Naive thymus-derived CD4-positive, alpha-beta T cell (primary cell): ENCODE data around the gene UQCR11. TPM values are rescaled to one million over a fixed set of nuclear protein-coding genes. Genes with fewer than 3 reads are reported as not detected.

ENCODE experiments used
- polyA plus RNA-seq, 2 donors: library from polyadenylated mRNA; unstranded; fragments of 300-500 nt; fragmentation: Illumina TruSeq; gene quantifications; one replicate each; pipeline ENCODE4 v1.2.3, GENCODE V29; 2021
- total RNA-seq, 6 experiments: library from RNA in 5 of 6; stranded (reverse) in 5 of 6; gene quantifications; 1 replicate in 5 of 6; 2 replicates in 1 of 6; pipeline ENCODE4 v1.2.3 and lab custom pipeline; 2021 to 2026

The UQCR11 gene
- total and polyA plus RNA-seq, 7 experiments from 2014 or later: 94.3 to 606 (median 148) TPM

Other genes with a start within 250 kb of the UQCR11 start
- gene NDUFS7, start 221.6 kb downstream of the UQCR11 start, total RNA-seq: 100 to 1,000 TPM in 1 of 5 experiments, 10 to 100 TPM in 4; 48.4 to 101 (median 68.0) TPM
- gene NDUFS7, start 221.6 kb downstream of the UQCR11 start, polyA plus RNA-seq: 100 to 1,000 TPM; 182 to 232 TPM
- 10 to 100 TPM; 10.9 to 24.2 (median 17.5) TPM for gene GAMT, start 203.9 kb downstream of the UQCR11 start, total RNA-seq
- 10 to 100 TPM; 29.3 to 32.3 TPM for gene GAMT, start 203.9 kb downstream of the UQCR11 start, polyA plus RNA-seq
- gene DAZAP1, start 197.9 kb downstream of the UQCR11 start, total RNA-seq: 100 to 1,000 TPM; 129 to 227 (median 144) TPM
- gene DAZAP1, start 197.9 kb downstream of the UQCR11 start, polyA plus RNA-seq: 1 to 10 TPM; 5.0 to 5.7 TPM
- gene RPS15, start 167.1 kb downstream of the UQCR11 start, total RNA-seq: 1,000 to 10,000 TPM; 1,300 to 2,097 (median 2,012) TPM
- gene RPS15, start 167.1 kb downstream of the UQCR11 start, polyA plus RNA-seq: 1,000 to 10,000 TPM; 3,657 to 3,761 TPM
- gene APC2, start 155.3 kb downstream of the UQCR11 start, total RNA-seq: under 1 TPM; 0.05 to 0.24 (median 0.10) TPM
- gene APC2, start 155.3 kb downstream of the UQCR11 start, polyA plus RNA-seq: under 1 TPM; 0.01 to 0.05 TPM
- gene C19orf25, start 126.2 kb downstream of the UQCR11 start, total RNA-seq: 10 to 100 TPM; 24.2 to 64.5 (median 44.6) TPM
- 10 to 100 TPM; 43.6 to 69.8 TPM for gene C19orf25, start 126.2 kb downstream of the UQCR11 start, polyA plus RNA-seq
- 10 to 100 TPM in 1 of 5 experiments, 1 to 10 TPM in 3, under 1 TPM in 1; 0.87 to 10.8 (median 7.8) TPM for gene PCSK4, start 115.1 kb downstream of the UQCR11 start, total RNA-seq
- gene PCSK4, start 115.1 kb downstream of the UQCR11 start, polyA plus RNA-seq: under 1 TPM; 0.64 to 0.72 TPM
- gene REEP6, start 114.3 kb downstream of the UQCR11 start, total RNA-seq: 1 to 10 TPM; 1.6 to 5.3 (median 4.4) TPM
- gene REEP6, start 114.3 kb downstream of the UQCR11 start, polyA plus RNA-seq: 1 to 10 TPM; 5.6 to 7.2 TPM
- gene ADAMTSL5, start 92.4 kb downstream of the UQCR11 start, total RNA-seq: 1 to 10 TPM; 3.6 to 9.9 (median 6.0) TPM
- 1 to 10 TPM; 4.3 to 4.8 TPM for gene ADAMTSL5, start 92.4 kb downstream of the UQCR11 start, polyA plus RNA-seq
- not detected for gene PLK5, start 81.4 kb downstream of the UQCR11 start, total RNA-seq
- not detected for gene PLK5, start 81.4 kb downstream of the UQCR11 start, polyA plus RNA-seq
- 1 to 10 TPM; 2.1 to 8.3 (median 2.3) TPM for gene MEX3D, start 37.1 kb downstream of the UQCR11 start, total RNA-seq
- gene MEX3D, start 37.1 kb downstream of the UQCR11 start, polyA plus RNA-seq: not detected
- gene MBD3, start 12.6 kb downstream of the UQCR11 start, total RNA-seq: 10 to 100 TPM; 50.1 to 87.8 (median 64.6) TPM
- 10 to 100 TPM in 1 of 2 donors, 1 to 10 TPM in 1; 9.1 to 23.1 TPM for gene MBD3, start 12.6 kb downstream of the UQCR11 start, polyA plus RNA-seq
- 10 to 100 TPM; 66.6 to 83.6 (median 78.3) TPM for gene TCF3, start 47.2 kb upstream of the UQCR11 start, total RNA-seq
- 10 to 100 TPM in 1 of 2 donors, 1 to 10 TPM in 1; 5.8 to 15.6 TPM for gene TCF3, start 47.2 kb upstream of the UQCR11 start, polyA plus RNA-seq
- not detected for gene ONECUT3, start 148.0 kb upstream of the UQCR11 start, total RNA-seq
- gene ONECUT3, start 148.0 kb upstream of the UQCR11 start, polyA plus RNA-seq: not detected
- gene ATP8B3, start 206.8 kb upstream of the UQCR11 start, total RNA-seq: 10 to 100 TPM in 1 of 5 experiments, 1 to 10 TPM in 4; 1.8 to 15.3 (median 4.0) TPM
- under 1 TPM; 0.83 TPM for gene ATP8B3, start 206.8 kb upstream of the UQCR11 start, polyA plus RNA-seq
- 10 to 100 TPM; 52.7 to 92.6 (median 73.1) TPM for gene REXO1, start 243.0 kb upstream of the UQCR11 start, total RNA-seq
- gene REXO1, start 243.0 kb upstream of the UQCR11 start, polyA plus RNA-seq: 1 to 10 TPM; 5.4 to 9.6 TPM